NCI-H748 (cell line): ENCODE data around the gene TBC1D8.

Source experiments
- DNase-seq: peaks from one replicate; lab custom pipeline; 2025; ENCODE audit not compliant: unreplicated experiment; lab: John Stamatoyannopoulos, UW

TBC1D8 gene

GRCh38 chr2:100982431-100982861, 168.7 kb downstream of the TBC1D8 start:
- no peak for DNase-seq

GRCh38 chr2:100981011-100981410, 170.2 kb downstream of the TBC1D8 start:
- DNase-seq, result no peak

GRCh38 chr2:100980046-100980445, 171.1 kb downstream of the TBC1D8 start:
- DNase-seq, result no peak

GRCh38 chr2:100978582-100979191, 172.5 kb downstream of the TBC1D8 start:
- no peak for DNase-seq

GRCh38 chr2:100977511-100977910, 173.7 kb downstream of the TBC1D8 start:
- no peak for DNase-seq

- DNase-seq, result no peak
Measured at GRCh38 chr2:100976645-100977391, 174.4 kb downstream of the TBC1D8 start.

- no peak for DNase-seq
Measured at GRCh38 chr2:100976061-100976460, 175.1 kb downstream of the TBC1D8 start.

- DNase-seq, result no peak
Measured at GRCh38 chr2:100975521-100975785, 175.7 kb downstream of the TBC1D8 start.

GRCh38 chr2:100974712-100975520, 176.3 kb downstream of the TBC1D8 start:
- no peak for DNase-seq

GRCh38 chr2:100972452-100972851, 178.7 kb downstream of the TBC1D8 start:
- DNase-seq, result no peak

GRCh38 chr2:100971221-100971620, 180.0 kb downstream of the TBC1D8 start:
- DNase-seq, result no peak

- no peak for DNase-seq
Measured at GRCh38 chr2:100969998-100970397, 181.2 kb downstream of the TBC1D8 start.

- DNase-seq, result no peak
Measured at GRCh38 chr2:100968146-100969145, 182.7 kb downstream of the TBC1D8 start.

GRCh38 chr2:100967716-100968115, 183.5 kb downstream of the TBC1D8 start:
- DNase-seq, result no peak

GRCh38 chr2:100965596-100965995, 185.6 kb downstream of the TBC1D8 start:
- DNase-seq, result no peak

GRCh38 chr2:100964681-100965169, 186.5 kb downstream of the TBC1D8 start:
- DNase-seq, result no peak

- DNase-seq, result no peak
Measured at GRCh38 chr2:100964222-100964621, 187.0 kb downstream of the TBC1D8 start.

GRCh38 chr2:100963026-100963375, 188.2 kb downstream of the TBC1D8 start:
- no peak for DNase-seq

GRCh38 chr2:100962366-100963025, 188.7 kb downstream of the TBC1D8 start:
- no peak for DNase-seq

GRCh38 chr2:100960688-100961087, 190.5 kb downstream of the TBC1D8 start:
- no peak for DNase-seq
